Neural cell (in vitro differentiated cells): ENCODE data around the gene SLC6A20. TPM values are rescaled to one million over a fixed set of nuclear protein-coding genes. Genes with fewer than 3 reads are reported as not detected.

Source experiments
- H2AFZ ChIP-seq: fragments of 200-600, 300-800 bp; sonication (generic), shearing (Covaris generic); 2 replicates; pipeline ENCODE4 v1.6.0; 2014; ENCODE audit warnings: low read depth, mild to moderate bottlenecking, antibody characterized with exemption, low read length, moderate library complexity
- H3F3A ChIP-seq: fragments of 200-600 bp; shearing (Covaris generic); 2 replicates; pipeline ENCODE4 v1.6.1; 2016; ENCODE audit warnings: mild to moderate bottlenecking, moderate library complexity, mixed read lengths, antibody characterized with exemption, low read length; ENCODE audit not compliant: insufficient read depth, poor library complexity, severe bottlenecking
- H3K27ac ChIP-seq: fragments of 200-600, 300-800 bp; sonication (generic), shearing (Covaris generic); 2 replicates; pipeline ENCODE4 v1.5.1; 2014; ENCODE audit warnings: mild to moderate bottlenecking, low read length, moderate library complexity
- H3K27me3 ChIP-seq: fragments of 300-800, 200-600 bp; sonication (generic), shearing (Covaris generic); 2 replicates; pipeline ENCODE4 v1.6.0; 2014; ENCODE audit warnings: mild to moderate bottlenecking, low read depth, low read length, moderate library complexity; ENCODE audit not compliant: insufficient read depth
- H3K36me3 ChIP-seq: fragments of 300-800, 200-600 bp; sonication (generic), shearing (Covaris generic); 2 replicates; pipeline ENCODE4 v1.5.1; 2014; ENCODE audit warnings: mild to moderate bottlenecking, antibody characterized with exemption, low read length, moderate library complexity; ENCODE audit not compliant: insufficient read depth
- H3K4me2 ChIP-seq: fragments of 300-800, 200-600 bp; sonication (generic), shearing (Covaris generic); 2 replicates; pipeline ENCODE4 v1.6.0; 2014; ENCODE audit warnings: mild to moderate bottlenecking, low read length
- H3K4me3 ChIP-seq: fragments of 300-800, 200-600 bp; sonication (generic), shearing (Covaris generic); 2 replicates; pipeline ENCODE4 v1.5.1; 2014; ENCODE audit warnings: mild to moderate bottlenecking, low read length, moderate library complexity
- H3K79me2 ChIP-seq: fragments of 200-600 bp; shearing (Covaris generic); replicated peaks from 2 replicates; pipeline ENCODE4 v1.6.0; 2014; ENCODE audit warnings: mild to moderate bottlenecking, low read length, moderate library complexity; ENCODE audit not compliant: insufficient read depth
- H3K9ac ChIP-seq: fragments of 300-800, 200-600 bp; sonication (generic), shearing (Covaris generic); 2 replicates; pipeline ENCODE4 v1.6.1; 2016; ENCODE audit warnings: mild to moderate bottlenecking, low read length, mixed read lengths
- H3K9me2 ChIP-seq: fragments of 200-600 bp; shearing (Covaris generic); 2 replicates; pipeline ENCODE4 v1.6.1; 2016; ENCODE audit warnings: mild to moderate bottlenecking, low read length, mixed read lengths; ENCODE audit not compliant: insufficient read depth
- H3K9me3 ChIP-seq: fragments of 200-600, 300-800 bp; sonication (generic), shearing (Covaris generic); 2 replicates; pipeline ENCODE4 v1.6.1; 2016; ENCODE audit warnings: mild to moderate bottlenecking, mixed run types, low read length, moderate library complexity, mixed read lengths
- H4K20me1 ChIP-seq: fragments of 200-600 bp; shearing (Covaris generic); 2 replicates; pipeline ENCODE4 v1.6.1; 2016; ENCODE audit warnings: mild to moderate bottlenecking, mixed run types; ENCODE audit not compliant: insufficient read depth
- CTCF ChIP-seq: fragments of 450-650 bp; IDR thresholded peaks from 2 replicates; pipeline ENCODE4 v1.5.1; 2014; ENCODE audit warnings: antibody characterized with exemption, mild to moderate bottlenecking, moderate library complexity; ENCODE audit not compliant: poor library complexity, severe bottlenecking
- EP300 ChIP-seq: fragments of 450-650 bp; conservative IDR thresholded peaks from 2 replicates; pipeline ENCODE4 v1.6.1; 2014; ENCODE audit warnings: antibody characterized with exemption, mild to moderate bottlenecking, moderate library complexity; ENCODE audit not compliant: poor library complexity, severe bottlenecking
- EZH2 ChIP-seq: fragments of 200-600, 300-800 bp; shearing (Covaris generic), sonication (generic); IDR thresholded peaks from 2 replicates; pipeline ENCODE4 v1.6.1; 2014; ENCODE audit warnings: antibody characterized with exemption, low read length, borderline replicate concordance, mild to moderate bottlenecking; ENCODE audit not compliant: insufficient read depth, poor library complexity, severe bottlenecking
- MXI1 ChIP-seq: fragments of 450-650 bp; conservative IDR thresholded peaks from 2 replicates; pipeline ENCODE4 v1.6.1; 2014; ENCODE audit warnings: antibody characterized with exemption, mild to moderate bottlenecking; ENCODE audit not compliant: poor library complexity, severe bottlenecking
- POLR2AphosphoS5 ChIP-seq: IDR thresholded peaks from 2 replicates; pipeline ENCODE4 v1.6.1; 2012
- RAD21 ChIP-seq: fragments of 450-650 bp; conservative IDR thresholded peaks from 2 replicates; pipeline ENCODE4 v1.6.1; 2014; ENCODE audit warnings: antibody characterized with exemption, mild to moderate bottlenecking, moderate library complexity
- REST ChIP-seq: IDR thresholded peaks from 2 replicates; pipeline ENCODE4 v1.6.1; 2012; ENCODE audit warnings: borderline replicate concordance
- SMC3 ChIP-seq: fragments of 450-650 bp; conservative IDR thresholded peaks from 2 replicates; pipeline ENCODE4 v1.6.1; 2014; ENCODE audit warnings: antibody characterized with exemption, mild to moderate bottlenecking, moderate library complexity; ENCODE audit not compliant: poor library complexity
- TAF1 ChIP-seq: IDR thresholded peaks from 2 replicates; pipeline ENCODE4 v1.6.1; 2012; ENCODE audit warnings: low read depth
- polyA plus RNA-seq: library from polyadenylated mRNA; depleted of rRNA; stranded (reverse); fragments of >200 nt; gene quantifications from 2 replicates; pipeline ENCODE4 v1.2.3, GENCODE V29; 2014

SLC6A20 gene
- polyA plus RNA-seq, 1 donor from 2014 or later, result not detected

- Histone ChIP-seq H3K9me3 (no peaks in the 10 kb centered on the region), H3F3A (no peaks in the 10 kb centered on the region), H3K36me3 (no peaks in the 10 kb centered on the region), H3K4me3 (no peak overlapping the region), H4K20me1 (no peaks in the 10 kb centered on the region), H3K27ac (no peak overlapping the region), H2AFZ (no peak overlapping the region), H3K9ac (no peak overlapping the region), H3K79me2 (no peaks in the 10 kb centered on the region), H3K9me2 (no peaks in the 10 kb centered on the region), H3K27me3 (no peaks in the 10 kb centered on the region), H3K4me2 (no peak overlapping the region)
- no peak for TF ChIP-seq EZH2
- no peak for TF ChIP-seq POLR2AphosphoS5
Measured at GRCh38 chr3:45765266-45765851, 31.0 kb downstream of the SLC6A20 start.

GRCh38 chr3:45763303-45763675 lies 33.0 kb downstream of the SLC6A20 start:
- Histone ChIP-seq H3K79me2 (no peaks in the 10 kb centered on the region), H2AFZ (no peak overlapping the region), H3F3A (no peaks in the 10 kb centered on the region), H4K20me1 (no peaks in the 10 kb centered on the region), H3K4me2 (no peak overlapping the region), H3K9me2 (no peaks in the 10 kb centered on the region), H3K4me3 (no peak overlapping the region), H3K27ac (no peak overlapping the region), H3K36me3 (no peaks in the 10 kb centered on the region), H3K9me3 (no peaks in the 10 kb centered on the region), H3K9ac (no peak overlapping the region), H3K27me3 (no peaks in the 10 kb centered on the region)
- no peak for TF ChIP-seq EZH2
- no peak for TF ChIP-seq EP300
- TF ChIP-seq REST, result no peak
- TF ChIP-seq TAF1, result no peak
- no peak for TF ChIP-seq RAD21
- no peak for TF ChIP-seq CTCF
- no peak for TF ChIP-seq MXI1
- TF ChIP-seq POLR2AphosphoS5, result no peak
- no peak for TF ChIP-seq SMC3
